Measurements from ENCODE around the gene COG6.

DNA sequence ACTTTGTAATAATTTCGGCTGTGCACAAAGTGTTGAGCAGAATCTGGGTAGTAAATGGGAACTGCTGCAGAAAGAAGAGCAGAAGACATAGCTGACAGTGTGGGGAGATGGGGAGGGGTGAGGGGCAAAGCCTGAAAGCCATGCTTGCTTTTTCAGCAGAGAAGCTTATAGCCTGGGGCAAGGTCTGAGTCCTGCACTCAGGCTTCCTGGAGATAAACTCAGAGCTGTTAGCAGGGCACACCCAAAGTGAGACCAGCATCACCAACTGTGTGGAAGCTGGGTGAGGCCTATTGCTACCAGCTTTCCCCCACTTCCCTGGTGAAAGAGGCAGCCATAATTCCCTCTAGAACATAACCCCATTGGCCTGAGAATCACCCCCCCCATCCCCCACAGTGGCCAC, 36.9 kb upstream of the COG6 start:
- TF ChIP-seq, protein P1, sequence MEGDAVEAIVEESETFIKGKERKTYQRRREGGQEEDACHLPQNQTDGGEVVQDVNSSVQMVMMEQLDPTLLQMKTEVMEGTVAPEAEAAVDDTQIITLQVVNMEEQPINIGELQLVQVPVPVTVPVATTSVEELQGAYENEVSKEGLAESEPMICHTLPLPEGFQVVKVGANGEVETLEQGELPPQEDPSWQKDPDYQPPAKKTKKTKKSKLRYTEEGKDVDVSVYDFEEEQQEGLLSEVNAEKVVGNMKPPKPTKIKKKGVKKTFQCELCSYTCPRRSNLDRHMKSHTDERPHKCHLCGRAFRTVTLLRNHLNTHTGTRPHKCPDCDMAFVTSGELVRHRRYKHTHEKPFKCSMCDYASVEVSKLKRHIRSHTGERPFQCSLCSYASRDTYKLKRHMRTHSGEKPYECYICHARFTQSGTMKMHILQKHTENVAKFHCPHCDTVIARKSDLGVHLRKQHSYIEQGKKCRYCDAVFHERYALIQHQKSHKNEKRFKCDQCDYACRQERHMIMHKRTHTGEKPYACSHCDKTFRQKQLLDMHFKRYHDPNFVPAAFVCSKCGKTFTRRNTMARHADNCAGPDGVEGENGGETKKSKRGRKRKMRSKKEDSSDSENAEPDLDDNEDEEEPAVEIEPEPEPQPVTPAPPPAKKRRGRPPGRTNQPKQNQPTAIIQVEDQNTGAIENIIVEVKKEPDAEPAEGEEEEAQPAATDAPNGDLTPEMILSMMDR (conservative IDR thresholded peaks at IDR 0.05; ENCODE audit: low read length) = no peak
- no peak for TF ChIP-seq EZH2phosphoT487 (IDR thresholded peaks at IDR 0.05; ENCODE audit: borderline replicate concordance, low read depth, low read length)
